GM12892 (cell line): ENCODE results near the gene CPXM2.

Experiments
- DNase-seq: peaks from one replicate; pipeline ENCODE4 v3.0.0; 2011; ENCODE audit not compliant: insufficient read length
- FAIRE-seq: peaks from 2 replicates; lab custom pipeline; 2011; peaks lifted over from hg19 to GRCh38; lab: Jason Lieb, UNC
- POLR2A ChIP-seq: IDR thresholded peaks from 2 replicates; pipeline ENCODE4 v1.6.1; 2011; ENCODE audit warnings: low read depth, low read length, control low read depth
- POLR2AphosphoS5 ChIP-seq: IDR thresholded peaks from 2 replicates; pipeline ENCODE4 v1.6.1; 2011; ENCODE audit warnings: low read depth, low read length, control low read depth
- TAF1 ChIP-seq: IDR thresholded peaks from 2 replicates; pipeline ENCODE4 v1.6.1; 2011; ENCODE audit warnings: low read depth, mild to moderate bottlenecking, control low read depth, low read length, borderline replicate concordance

Gene CPXM2

GRCh38 chr10:123916775-123917174 is 25.2 kb upstream of the CPXM2 start:
- FAIRE-seq: no peak
- DNase-seq: no peak
- TF ChIP-seq TAF1 (no peak), POLR2AphosphoS5 (no peak), POLR2A (no peak)

DNA sequence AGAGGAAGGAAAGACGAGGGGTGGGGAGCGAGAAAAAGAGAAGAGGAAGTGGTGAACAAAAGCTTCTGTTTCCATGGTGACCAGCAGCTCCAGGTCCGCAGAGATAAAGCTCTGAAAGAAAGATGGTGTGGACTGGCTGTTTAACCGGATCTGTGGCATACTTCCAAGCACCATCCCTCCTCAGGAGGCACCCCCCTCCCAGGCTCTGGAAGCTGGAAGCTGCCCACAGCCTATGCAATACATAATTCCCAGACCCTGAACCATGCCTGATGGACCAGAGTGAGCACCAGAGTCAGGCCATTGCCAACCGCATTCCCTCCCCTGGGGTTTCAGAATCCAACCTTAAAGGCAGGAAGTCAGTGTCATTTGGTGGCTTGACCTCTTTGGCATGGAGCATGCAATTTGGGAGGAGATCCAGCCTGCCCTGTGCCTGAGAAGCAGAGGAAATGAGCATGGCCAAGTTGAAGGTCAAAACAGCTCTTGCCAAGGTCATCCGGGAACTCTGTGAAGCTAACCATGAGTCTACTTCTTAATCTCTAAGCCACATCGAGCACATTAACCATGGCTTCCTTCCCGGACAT is 22.2 kb upstream of the CPXM2 start:
- FAIRE-seq (no peak), DNase-seq (no peak)
- TF ChIP-seq POLR2A (no peak), TAF1 (no peak), POLR2AphosphoS5 (no peak)

GRCh38 chr10:123912871-123913270 is 21.3 kb upstream of the CPXM2 start:
- DNase-seq: no peak
- TF ChIP-seq POLR2A (no peak), TAF1 (no peak), POLR2AphosphoS5 (no peak)
- no peak for FAIRE-seq

DNA sequence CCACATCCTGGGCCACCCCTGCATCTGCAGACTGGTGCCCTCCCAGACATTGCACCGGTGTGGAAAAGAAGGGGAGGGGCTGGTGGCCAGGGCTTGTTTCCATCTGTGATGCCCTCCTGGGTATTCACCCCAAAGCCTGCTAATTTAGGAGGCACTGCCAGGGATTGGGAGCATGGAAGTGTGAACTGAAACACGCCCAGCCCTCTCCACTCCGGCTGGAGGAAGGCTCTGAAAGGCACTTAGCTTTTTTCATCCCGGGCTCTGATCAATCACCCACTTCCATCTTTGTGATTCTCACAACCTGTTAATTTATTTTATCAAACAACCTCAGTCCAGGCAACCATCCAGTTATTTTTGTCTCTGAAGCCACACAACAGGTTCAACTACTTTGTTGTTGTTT is 20.9 kb upstream of the CPXM2 start:
- DNase-seq: no peak
- FAIRE-seq: no peak
- TF ChIP-seq POLR2A (no peak), POLR2AphosphoS5 (no peak), TAF1 (no peak)

GRCh38 chr10:123911866-123912265 is 20.3 kb upstream of the CPXM2 start:
- TF ChIP-seq POLR2AphosphoS5: no peak
- TF ChIP-seq POLR2A: no peak
- TF ChIP-seq TAF1: no peak
- FAIRE-seq: no peak
- DNase-seq: no peak

DNA sequence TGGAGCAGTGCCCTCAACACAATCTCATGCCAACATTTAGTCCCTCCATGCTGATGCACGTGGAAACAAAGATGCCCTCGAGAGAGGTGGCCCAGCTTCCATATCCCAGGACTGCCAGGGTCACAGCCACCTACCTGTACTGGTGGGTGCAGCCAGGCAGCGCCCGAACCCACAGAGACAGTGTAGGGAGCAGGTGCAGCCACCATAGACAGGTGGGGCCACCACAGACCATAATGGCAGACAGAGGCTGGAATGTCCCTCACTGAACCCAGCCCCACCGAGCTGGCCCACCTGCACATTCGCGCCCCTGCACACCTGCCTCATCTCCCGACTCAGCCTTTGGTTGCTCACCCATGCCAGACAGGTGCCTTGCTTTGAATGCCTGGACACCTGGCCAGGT is 18.3 kb upstream of the CPXM2 start:
- TF ChIP-seq POLR2AphosphoS5 (no peak), POLR2A (no peak)
- DNase-seq (no peak), FAIRE-seq (no peak)

DNA sequence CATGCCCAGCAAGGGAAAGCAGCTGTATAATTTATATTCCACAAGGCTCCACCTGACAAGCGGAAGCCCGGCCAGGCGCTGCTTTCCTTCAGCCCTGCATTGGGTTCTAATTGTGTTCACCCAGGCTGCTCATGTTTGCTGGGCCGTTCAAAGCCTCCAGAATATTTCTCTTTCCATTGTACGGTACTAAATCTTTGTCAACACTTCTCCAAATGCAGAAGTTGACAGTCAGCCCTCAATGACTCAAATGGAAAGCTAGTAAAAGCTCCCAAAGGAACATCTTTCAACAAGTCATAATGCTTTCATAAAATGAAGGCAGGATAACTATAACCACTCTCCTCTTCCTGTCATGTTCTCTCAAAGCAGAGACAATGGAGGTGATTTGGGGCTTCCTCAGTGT is 17.8 kb upstream of the CPXM2 start:
- no peak for TF ChIP-seq POLR2A
- FAIRE-seq: no peak
- DNase-seq: no peak

DNA sequence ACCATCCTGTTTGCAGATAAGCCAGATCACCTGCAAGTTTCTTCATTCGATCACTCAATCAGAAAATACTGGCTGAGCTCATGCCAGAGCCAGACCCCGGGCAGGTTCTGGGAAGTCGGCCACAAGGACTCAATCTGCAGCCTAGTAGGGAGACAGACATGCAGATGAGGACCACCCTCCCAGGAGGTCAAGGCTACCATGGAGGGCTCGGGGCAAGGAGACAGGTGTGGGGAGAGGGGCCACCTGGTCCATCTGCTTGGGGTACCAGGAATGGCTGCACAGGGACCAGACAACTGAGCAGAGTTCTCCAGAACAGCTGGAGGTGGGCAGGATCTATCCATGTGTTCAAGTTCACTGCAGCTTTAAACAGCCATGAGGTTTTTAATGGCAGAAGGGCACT is 16.8 kb upstream of the CPXM2 start:
- DNase-seq (no peak), FAIRE-seq (no peak)
- TF ChIP-seq POLR2AphosphoS5 (no peak), POLR2A (no peak), TAF1 (no peak)

DNA sequence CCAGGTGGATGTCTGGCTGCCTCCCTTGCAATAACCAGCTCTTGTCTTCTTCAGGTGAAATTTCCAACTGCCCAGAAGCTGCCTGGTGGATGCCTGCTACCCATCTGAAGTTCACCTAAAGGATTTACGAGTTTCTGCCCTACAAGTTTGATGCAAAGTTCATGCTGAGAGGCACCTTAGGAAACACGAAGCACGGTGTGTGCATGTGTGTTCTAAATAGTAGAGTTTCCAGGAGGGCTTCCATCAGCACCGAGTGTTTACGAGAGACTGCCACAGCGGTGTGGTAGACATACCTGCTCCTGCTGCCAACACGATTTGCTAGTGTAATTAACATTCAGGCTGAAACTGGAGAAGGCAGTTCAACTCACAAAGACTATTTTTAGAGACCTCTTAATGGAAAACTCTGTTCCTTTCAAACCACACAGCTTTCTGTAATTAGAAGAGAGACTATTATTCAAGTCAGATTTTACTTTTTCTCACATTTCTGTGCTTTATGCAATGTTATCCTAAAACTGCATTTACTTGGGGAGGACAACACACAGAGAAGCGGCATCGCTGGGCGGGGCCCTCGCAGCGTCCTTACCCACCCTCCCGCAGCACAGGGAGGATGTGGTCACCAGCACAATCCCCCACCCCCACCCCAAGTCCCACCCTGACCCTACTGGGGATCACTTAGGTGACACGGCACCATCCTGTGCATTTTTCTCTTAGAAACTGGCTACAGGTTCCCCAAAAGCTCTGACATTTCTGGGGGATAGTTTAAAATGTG is 15.5 kb upstream of the CPXM2 start:
- no peak for FAIRE-seq
- TF ChIP-seq POLR2AphosphoS5 (no peak), TAF1 (no peak), POLR2A (no peak)
- no peak for DNase-seq

- TF ChIP-seq POLR2AphosphoS5: no peak
- DNase-seq (no peak), FAIRE-seq (no peak)
These were observed 14.7 kb upstream of the CPXM2 start for GRCh38 chr10:123906296-123906695.

DNA sequence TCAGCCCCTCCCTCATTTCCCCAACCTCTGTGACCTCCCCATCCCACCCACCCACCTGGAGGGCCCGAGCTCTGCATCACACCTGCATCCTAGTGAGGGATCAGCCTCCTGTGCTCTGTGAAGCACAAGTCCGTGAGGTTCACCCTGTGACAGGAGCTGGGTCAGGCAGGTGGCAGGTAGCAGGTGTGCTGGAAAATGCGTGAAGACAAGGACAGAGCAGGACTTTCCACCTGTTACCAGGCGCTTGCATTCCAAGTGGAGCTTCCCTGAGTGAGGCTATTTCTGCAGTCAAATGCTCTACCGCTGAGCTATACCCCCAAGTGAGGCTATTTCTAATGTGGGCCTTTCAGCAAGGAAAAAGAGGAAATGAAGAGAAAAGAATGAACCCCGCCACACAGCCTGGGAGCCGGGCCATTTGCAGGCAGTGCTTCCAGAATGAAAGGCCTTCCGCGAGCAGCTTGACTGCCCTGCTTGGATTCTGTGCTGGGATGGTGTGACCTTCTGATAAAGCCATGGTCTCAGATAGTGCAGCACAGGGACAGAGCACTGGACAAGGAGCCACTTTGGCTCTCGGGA is 13.3 kb upstream of the CPXM2 start:
- FAIRE-seq (no peak), DNase-seq (no peak)
- no peak for TF ChIP-seq TAF1
- TF ChIP-seq POLR2AphosphoS5: no peak
- TF ChIP-seq POLR2A: no peak

GRCh38 chr10:123903621-123904020 is 12.0 kb upstream of the CPXM2 start:
- no peak for FAIRE-seq
- no peak for DNase-seq
- TF ChIP-seq POLR2A (no peak), POLR2AphosphoS5 (no peak), TAF1 (no peak)

- TF ChIP-seq TAF1 (no peak), POLR2AphosphoS5 (no peak), POLR2A (no peak)
- DNase-seq: no peak
- no peak for FAIRE-seq
These were observed 10.0 kb upstream of the CPXM2 start for GRCh38 chr10:123901621-123902020.
